ENCODE measurements around the gene EXOC8.

EXOC8 gene

GRCh38 chr1:231337472-231338269 is at the start of gene EXOC8:
EXOC8 (minus strand) TSS chr1:231337852; CDS start chr1:231337745, 107 bp downstream.
- no peak for TF ChIP-seq CTCF (IDR thresholded peaks at IDR 0.05; ENCODE audit: control insufficient read depth, insufficient read depth, low read depth, low read length, missing control alignments)
- peak; percentile 82 for DNase-seq (ENCODE audit: low read depth)
- peak within 1 kb of the TSS; percentile 91 for H3K4me3 ChIP-seq (ENCODE audit: control insufficient read depth, low read depth, low read length)

- no peak for TF ChIP-seq CTCF (IDR thresholded peaks at IDR 0.05; ENCODE audit: control insufficient read depth, insufficient read depth, low read depth, low read length, missing control alignments)
- H3K4me3 ChIP-seq (ENCODE audit: control insufficient read depth, low read depth, low read length) = no peak overlapping the region
- no peak for DNase-seq (ENCODE audit: low read depth)
Observed at GRCh38 chr1:231386466-231386865, 48.8 kb upstream of the EXOC8 start.

- DNase-seq (ENCODE audit: low read depth) = no peak
Observed at GRCh38 chr1:231385416-231385748, 47.7 kb upstream of the EXOC8 start.

GRCh38 chr1:231384696-231385415 is 47.2 kb upstream of the EXOC8 start:
- no peak overlapping the region for H3K4me3 ChIP-seq (ENCODE audit: control insufficient read depth, low read depth, low read length)
- no peak for TF ChIP-seq CTCF (IDR thresholded peaks at IDR 0.05; ENCODE audit: control insufficient read depth, insufficient read depth, low read depth, low read length, missing control alignments)
- no peak for DNase-seq (ENCODE audit: low read depth)

More at GRCh38 chr1:231385416-231385748, 47.7 kb upstream of the EXOC8 start:
- no peak for TF ChIP-seq CTCF (IDR thresholded peaks at IDR 0.05; ENCODE audit: control insufficient read depth, insufficient read depth, low read depth, low read length, missing control alignments)
- no peak overlapping the region for H3K4me3 ChIP-seq (ENCODE audit: control insufficient read depth, low read depth, low read length)

- DNase-seq (ENCODE audit: low read depth) = no peak
- no peak for TF ChIP-seq CTCF (IDR thresholded peaks at IDR 0.05; ENCODE audit: control insufficient read depth, insufficient read depth, low read depth, low read length, missing control alignments)
- H3K4me3 ChIP-seq (ENCODE audit: control insufficient read depth, low read depth, low read length) = no peak overlapping the region
Observed at GRCh38 chr1:231383159-231383860, 45.7 kb upstream of the EXOC8 start.

- DNase-seq (ENCODE audit: low read depth) = no peak
- H3K4me3 ChIP-seq (ENCODE audit: control insufficient read depth, low read depth, low read length) = no peak overlapping the region
- TF ChIP-seq CTCF (IDR thresholded peaks at IDR 0.05; ENCODE audit: control insufficient read depth, insufficient read depth, low read depth, low read length, missing control alignments) = no peak
Observed at GRCh38 chr1:231382426-231382825, 44.8 kb upstream of the EXOC8 start.

Data from AG09309 (cell line).